HG02623 (cell line): ENCODE data around the gene SCN10A.

Source experiments
- ATAC-seq: cut with Tn5 transposase; IDR thresholded peaks from one replicate; pipeline ENCODE4 v1.9.1; 2021; ENCODE audit warnings: moderate library complexity; ENCODE audit not compliant: unreplicated experiment

SCN10A gene

DNA sequence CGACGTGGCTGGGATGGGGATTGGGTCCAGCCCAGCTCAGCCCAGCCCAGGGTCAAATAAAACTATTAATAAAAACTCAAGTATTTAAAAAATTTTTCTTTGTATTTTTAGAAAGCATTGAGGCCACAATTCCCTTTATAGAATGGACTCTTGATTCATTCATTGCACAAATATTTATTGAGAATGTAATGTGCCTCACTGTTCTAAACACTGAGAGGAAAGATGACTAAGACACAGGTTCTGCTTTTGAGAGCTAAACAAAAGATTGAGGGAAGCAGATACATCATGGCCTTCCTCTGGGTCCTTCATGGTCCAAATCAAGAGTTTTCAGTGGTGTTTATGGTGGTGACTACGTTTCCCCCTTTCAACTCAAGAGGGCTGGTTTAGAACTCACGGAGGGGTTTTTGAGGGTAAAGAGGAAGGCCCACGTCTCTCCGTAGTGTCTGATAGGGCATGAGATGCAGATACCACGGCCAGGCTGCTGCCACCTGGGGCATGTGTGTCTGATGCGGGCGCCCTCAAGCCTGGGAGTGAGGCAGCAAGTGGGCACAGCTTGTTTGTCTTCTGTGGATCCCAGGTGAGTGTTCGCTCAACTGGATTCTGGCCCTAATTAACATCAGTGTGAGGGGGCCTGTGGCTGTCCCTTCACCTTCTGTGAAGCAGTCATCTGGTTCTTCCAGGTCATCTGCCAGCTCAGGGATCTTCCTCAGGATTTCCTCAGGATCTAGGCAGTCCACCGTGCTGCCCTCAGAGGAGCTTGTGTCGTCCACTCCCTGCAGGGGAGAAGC, 93.0 kb downstream of the SCN10A start:
- no peak for ATAC-seq

- ATAC-seq, result no peak
Observed at GRCh38 chr3:38721207-38721772, 94.7 kb downstream of the SCN10A start.

- ATAC-seq, result no peak
Observed at GRCh38 chr3:38720465-38720864, 95.6 kb downstream of the SCN10A start.

DNA sequence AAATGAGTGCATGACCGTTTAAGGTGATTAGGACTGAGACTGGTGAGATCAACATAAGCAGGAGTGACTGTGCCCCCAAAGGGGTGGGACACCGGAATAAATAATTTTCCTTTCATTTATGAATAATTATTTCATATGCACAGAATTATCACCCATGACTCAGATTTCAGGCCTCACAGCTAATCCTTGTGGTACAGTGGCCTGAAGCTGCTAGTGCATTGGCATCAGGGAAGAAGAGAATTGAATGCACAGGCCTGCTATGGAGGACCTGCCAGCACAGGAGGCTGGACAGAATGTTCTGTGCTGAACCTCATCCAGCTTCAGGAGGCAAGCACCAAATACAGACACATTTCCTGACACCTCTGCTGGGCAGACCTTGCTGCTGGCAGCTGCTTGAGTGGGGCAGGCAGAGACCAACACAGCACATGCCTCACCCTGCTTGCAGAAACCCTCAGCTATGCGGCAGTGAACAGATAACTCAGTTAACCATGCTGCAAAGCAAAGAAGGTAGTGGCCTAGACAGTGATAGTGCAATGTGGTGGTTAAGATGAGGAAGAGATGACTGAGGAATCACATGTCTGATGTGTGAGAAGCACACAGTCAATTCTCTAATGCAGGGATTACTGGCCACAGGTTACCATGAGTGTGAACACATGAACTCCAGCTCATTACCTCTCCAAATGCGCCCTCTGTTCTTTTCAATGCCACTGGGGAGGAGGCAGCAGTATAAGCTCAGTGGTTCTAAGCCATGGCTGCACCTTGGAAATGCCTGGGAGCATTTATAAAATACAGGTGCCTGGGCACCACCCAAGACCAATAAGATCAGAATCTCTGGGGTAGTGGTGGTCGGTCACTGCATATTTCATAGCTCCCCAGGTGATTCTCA, 98.4 kb downstream of the SCN10A start:
- ATAC-seq, result no peak

- no peak for ATAC-seq
Observed at GRCh38 chr3:38713121-38713520, 102.9 kb downstream of the SCN10A start.

DNA sequence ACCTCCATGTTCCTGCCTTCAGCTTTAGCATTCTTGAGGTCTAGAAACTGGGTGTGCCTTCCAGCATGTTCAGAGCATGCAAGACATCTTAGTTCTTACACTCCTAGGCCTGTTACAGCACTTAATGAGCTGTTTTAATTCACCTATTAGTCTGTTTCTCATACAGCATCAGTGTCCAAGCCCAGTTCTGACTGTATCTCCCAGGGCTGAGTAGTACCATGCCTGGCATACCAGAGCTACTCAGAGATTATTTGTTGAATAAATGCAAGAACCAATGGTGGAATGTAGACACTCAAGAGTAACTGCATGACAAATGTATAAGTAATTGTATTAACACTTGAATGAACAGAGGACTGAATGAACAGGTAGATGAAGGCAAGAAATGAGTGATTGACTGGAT, 104.7 kb downstream of the SCN10A start:
- ATAC-seq, result no peak

DNA sequence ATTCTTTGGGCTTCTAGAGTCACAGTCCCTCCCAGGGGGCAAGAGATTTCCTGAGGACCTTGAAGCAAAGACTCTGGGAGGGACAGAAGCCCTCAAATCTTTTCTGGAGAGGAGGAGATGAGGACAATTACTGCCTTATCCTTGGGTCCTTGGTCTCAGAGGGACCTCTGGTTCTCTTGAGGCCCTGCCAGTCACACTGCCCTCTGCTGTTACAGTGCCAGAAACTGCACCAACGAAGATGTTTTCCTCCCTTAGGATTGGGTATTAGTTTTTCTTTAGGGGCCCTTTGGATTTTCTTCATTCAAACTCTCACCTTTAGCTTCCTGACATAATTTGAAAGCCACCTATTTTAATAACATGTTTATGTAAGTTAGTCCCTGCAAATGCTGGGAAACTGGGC, 108.3 kb downstream of the SCN10A start:
- no peak for ATAC-seq

- no peak for ATAC-seq
Observed at GRCh38 chr3:38706961-38707360, 109.1 kb downstream of the SCN10A start.

DNA sequence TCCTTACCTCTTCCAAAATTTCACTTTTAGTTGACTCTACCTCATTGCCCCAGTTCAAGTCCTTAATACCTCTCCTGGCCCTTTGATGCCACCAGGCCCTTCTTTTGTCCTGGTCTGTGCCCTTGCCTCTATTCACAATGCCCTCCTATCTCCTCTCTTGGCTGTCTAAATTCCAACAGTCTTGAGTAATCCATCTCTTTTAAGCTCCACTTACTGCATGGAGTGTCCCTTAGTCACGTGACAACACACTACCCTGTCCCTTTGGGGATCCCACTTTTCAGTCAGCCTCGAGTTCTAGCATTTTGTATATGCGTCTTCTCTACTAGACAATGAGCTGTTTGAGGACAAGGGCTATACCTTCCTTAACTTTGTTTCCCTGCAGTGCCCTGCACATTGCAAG, 113.8 kb downstream of the SCN10A start:
- no peak for ATAC-seq

DNA sequence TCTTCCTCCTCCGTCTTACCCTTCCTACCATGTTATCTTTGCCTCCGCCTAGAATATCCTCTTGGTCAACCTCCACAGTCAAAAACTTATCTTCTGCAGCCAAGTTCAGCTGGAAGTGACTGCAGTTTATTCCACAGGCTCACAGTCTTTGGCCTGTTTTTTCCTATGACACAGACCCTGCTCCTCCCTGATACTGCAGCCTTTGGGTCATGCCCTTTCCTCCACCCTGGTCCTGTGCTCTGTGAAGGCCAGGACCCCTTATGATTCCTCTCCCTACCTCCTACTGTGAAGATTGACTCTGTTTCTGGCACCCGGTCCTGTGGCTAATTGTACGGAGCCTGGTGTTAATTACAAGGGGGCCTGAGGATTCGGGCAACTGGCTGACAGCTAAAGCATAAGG, 117.3 kb downstream of the SCN10A start:
- ATAC-seq, result no peak

GRCh38 chr3:38698061-38698460, 118.0 kb downstream of the SCN10A start:
- no peak for ATAC-seq

GRCh38 chr3:38696034-38696433, 120.0 kb downstream of the SCN10A start:
- ATAC-seq, result no peak

DNA sequence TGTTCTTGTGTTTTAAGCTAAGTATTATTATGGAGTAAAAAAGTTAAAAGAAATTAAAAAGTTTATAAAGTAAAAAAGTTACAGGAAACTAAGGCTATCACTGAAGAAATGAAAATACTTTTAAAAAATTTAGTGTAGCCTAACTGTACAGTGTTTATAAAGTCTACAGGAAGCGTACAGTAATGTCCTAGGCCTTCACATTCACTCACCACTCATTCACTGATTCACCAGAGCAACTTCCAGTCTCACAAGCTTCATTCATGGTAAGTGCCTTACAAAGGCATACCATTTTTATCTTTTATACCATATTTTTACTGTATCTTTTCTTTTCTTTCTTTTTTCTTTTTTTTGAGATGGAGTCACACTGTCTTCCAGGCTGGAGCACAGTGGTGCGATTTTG, 125.8 kb downstream of the SCN10A start:
- no peak for ATAC-seq

GRCh38 chr3:38689774-38690173, 126.2 kb downstream of the SCN10A start:
- ATAC-seq, result no peak

DNA sequence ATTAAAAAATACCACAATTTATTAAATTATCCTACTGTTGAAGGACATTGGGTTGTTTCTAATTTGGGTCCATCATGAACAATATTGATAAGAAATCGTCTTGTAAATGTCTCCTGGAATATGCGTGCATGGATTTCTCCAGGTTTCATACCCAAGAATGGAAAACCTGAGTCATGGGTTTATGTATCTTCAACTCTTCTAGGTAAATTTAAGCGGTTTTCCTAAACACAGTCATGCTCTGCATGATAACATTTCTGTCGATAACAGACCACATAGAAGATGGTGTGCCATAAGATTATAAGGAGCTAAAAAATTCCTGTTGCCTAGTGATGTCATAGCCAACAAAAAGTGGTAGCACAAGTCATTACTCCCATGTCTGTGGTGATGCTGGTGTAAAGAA, 126.7 kb downstream of the SCN10A start:
- ATAC-seq, result no peak

DNA sequence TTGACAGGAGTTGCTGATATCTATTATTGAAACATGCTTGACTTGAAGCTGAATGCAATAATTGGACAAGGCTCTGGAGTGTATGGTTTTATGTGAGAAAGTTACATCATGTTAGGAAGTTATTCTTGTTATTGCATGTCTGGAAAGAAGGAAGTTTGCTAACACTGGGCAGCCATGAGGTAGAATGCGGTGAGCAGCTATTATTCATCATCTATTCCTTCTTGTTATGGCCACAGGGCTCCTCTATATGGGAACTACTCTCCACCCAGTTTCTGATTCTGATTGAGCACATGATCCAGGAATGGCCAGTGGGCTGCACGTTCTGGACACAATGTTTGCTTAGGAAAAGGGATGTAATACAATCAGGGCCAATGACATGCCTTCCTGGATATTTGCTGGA, 128.7 kb downstream of the SCN10A start:
- ATAC-seq, result no peak

GRCh38 chr3:38684546-38684945, 131.5 kb downstream of the SCN10A start:
- ATAC-seq, result no peak

- ATAC-seq, result no peak
Observed at GRCh38 chr3:38669668-38670067, 146.3 kb downstream of the SCN10A start.

DNA sequence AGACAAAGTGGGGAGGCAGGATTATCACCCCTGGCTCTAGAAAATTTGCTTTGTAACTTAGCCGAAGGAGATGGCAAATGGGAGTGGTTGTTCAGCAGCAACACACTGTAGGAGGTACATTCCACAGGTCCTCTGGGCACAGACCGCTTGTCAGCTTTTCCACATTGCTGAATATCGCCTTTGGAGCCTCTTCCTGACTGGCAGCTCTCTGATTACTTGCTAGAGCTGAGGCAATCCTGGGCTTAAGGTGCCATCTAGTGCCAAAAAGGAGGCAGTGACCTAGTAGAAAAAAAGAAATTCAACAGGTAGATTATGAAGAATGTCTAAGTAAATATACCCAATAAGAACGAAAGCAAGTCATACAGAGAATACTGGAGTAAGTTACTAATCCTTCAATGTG, 153.5 kb downstream of the SCN10A start:
- no peak for ATAC-seq

DNA sequence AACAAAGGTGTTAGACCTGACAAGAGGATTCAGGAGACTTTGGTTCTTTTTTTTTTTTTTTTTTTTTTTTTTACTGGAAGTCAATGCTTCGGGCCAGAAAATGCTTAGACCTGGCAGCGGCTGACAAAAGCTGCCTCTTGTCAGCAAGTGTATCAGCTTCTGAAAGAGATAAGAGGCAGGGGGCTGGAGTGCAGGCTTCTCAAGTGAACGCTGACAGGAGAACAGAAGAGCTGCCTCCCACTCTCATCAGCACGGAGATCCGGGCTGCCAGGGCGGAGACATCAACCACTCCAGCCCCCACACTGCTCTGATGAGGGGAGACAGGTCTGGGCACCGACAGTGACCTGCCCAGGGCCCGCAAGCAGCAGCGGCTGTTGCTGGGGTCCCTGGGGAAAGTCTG, 157.2 kb downstream of the SCN10A start:
- no peak for ATAC-seq

- ATAC-seq, result no peak
Observed at GRCh38 chr3:38657369-38657768, 158.6 kb downstream of the SCN10A start.
